ENCODE measurements around the gene RBM33. TPM values are rescaled to one million over a fixed set of nuclear protein-coding genes. Genes with fewer than 3 reads are reported as not detected.

The RBM33 gene
- total and polyA plus RNA-seq, 2 donors from 2014 or later = 9.8 to 78.7 TPM

GRCh38 chr7:155702616-155703015 is 58.2 kb downstream of the RBM33 start:
- intact Hi-C loops (cut with DNase I) = no loop called here
- H3K9me3 ChIP-seq (ENCODE audit: control insufficient read depth in 2 of 3, insufficient read depth in 1 of 3, low read length in 3 of 3) = no peaks in the 10 kb centered on the region
- no peak overlapping the region for H3K4me3 ChIP-seq (ENCODE audit: low read length in 3 of 3)
- TF ChIP-seq, protein P1, sequence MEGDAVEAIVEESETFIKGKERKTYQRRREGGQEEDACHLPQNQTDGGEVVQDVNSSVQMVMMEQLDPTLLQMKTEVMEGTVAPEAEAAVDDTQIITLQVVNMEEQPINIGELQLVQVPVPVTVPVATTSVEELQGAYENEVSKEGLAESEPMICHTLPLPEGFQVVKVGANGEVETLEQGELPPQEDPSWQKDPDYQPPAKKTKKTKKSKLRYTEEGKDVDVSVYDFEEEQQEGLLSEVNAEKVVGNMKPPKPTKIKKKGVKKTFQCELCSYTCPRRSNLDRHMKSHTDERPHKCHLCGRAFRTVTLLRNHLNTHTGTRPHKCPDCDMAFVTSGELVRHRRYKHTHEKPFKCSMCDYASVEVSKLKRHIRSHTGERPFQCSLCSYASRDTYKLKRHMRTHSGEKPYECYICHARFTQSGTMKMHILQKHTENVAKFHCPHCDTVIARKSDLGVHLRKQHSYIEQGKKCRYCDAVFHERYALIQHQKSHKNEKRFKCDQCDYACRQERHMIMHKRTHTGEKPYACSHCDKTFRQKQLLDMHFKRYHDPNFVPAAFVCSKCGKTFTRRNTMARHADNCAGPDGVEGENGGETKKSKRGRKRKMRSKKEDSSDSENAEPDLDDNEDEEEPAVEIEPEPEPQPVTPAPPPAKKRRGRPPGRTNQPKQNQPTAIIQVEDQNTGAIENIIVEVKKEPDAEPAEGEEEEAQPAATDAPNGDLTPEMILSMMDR (IDR thresholded peaks at IDR 0.05; ENCODE audit: borderline replicate concordance, extremely low read depth, insufficient read depth) = no peak
- no peaks in the 10 kb centered on the region for H3K27me3 ChIP-seq (ENCODE audit: control insufficient read depth, insufficient read depth, low read length)
- no peak for DNase-seq
- FAIRE-seq = no peak
- no peaks in the 10 kb centered on the region for H3K4me1 ChIP-seq (ENCODE audit: control insufficient read depth in 2 of 3, insufficient read depth in 2 of 3, low read depth in 1 of 3, low read length in 3 of 3)
- H3K36me3 ChIP-seq (ENCODE audit: control insufficient read depth in 2 of 3, insufficient read depth in 3 of 3, low read length in 3 of 3) = peaks cover 10 to 28% (median 27%) of the 10 kb centered on the region in 3 donors
- no peak overlapping the region for H3K27ac ChIP-seq (ENCODE audit: low read depth in 2 of 2, low read length in 2 of 2)
- H3K9ac ChIP-seq (ENCODE audit: low read length in 3 of 3) = no peak overlapping the region

DNA sequence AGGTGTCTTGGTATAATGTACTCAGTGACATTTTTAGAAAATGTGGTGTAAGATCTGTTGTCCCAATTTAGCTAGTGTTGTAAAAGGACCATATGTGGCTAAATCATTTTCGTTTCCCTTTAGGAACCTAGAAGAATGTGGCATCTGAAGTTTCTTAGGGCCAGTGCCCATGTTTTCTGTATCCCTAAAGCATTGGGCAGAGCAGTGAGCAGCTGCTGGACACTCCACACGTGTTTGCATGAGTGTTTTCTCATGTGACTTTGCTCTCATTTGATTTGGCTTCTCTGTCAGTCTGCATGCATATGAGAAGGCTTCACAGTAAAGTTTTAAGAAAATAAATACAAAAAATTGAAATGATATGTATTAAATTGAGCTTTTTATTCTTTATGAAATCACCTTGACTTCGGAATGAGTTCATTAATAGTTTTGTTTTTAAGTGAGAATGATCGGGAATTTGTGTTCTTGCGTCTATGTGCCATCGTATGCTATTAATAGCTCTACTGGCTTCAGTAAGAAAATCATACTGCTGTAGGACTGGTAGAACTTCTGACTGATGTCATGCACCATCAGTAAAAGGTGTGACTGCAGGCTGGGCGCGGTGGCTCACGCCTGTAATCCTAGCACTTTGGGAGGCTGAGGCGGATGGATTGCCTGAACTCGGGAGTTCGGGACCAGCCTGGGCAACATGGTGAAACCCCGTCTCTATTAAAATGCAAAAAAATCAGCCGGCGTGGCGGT is 61.3 kb downstream of the RBM33 start:
- FAIRE-seq (no peak), DNase-seq (no peak)
- TF ChIP-seq, protein P1 (IDR thresholded peaks at IDR 0.05; ENCODE audit: borderline replicate concordance, extremely low read depth, insufficient read depth) = no peak
- Histone ChIP-seq H3K27me3 (ENCODE audit: control insufficient read depth, insufficient read depth, low read length) (no peaks in the 10 kb centered on the region), H3K9me3 (ENCODE audit: control insufficient read depth in 2 of 3, insufficient read depth in 1 of 3, low read length in 3 of 3) (no peaks in the 10 kb centered on the region), H3K36me3 (ENCODE audit: control insufficient read depth in 2 of 3, insufficient read depth in 3 of 3, low read length in 3 of 3) (peaks cover 12 to 41% (median 34%) of the 10 kb centered on the region in 3 donors), H3K4me3 (ENCODE audit: low read length in 3 of 3) (no peak overlapping the region), H3K27ac (ENCODE audit: low read depth in 2 of 2, low read length in 2 of 2) (no peak overlapping the region), H3K4me1 (ENCODE audit: control insufficient read depth in 2 of 3, insufficient read depth in 2 of 3, low read depth in 1 of 3, low read length in 3 of 3) (peaks cover 0 to 15% (median 5%) of the 10 kb centered on the region in 3 donors), H3K9ac (ENCODE audit: low read length in 3 of 3) (no peak overlapping the region)
- intact Hi-C loops (cut with DNase I) = no loop called here

GRCh38 chr7:155706376-155706775 is 61.9 kb downstream of the RBM33 start:
- no peaks in the 10 kb centered on the region for H3K9me3 ChIP-seq (ENCODE audit: control insufficient read depth in 2 of 3, insufficient read depth in 1 of 3, low read length in 3 of 3)
- no peak overlapping the region for H3K9ac ChIP-seq (ENCODE audit: low read length in 3 of 3)
- TF ChIP-seq, protein P1 (IDR thresholded peaks at IDR 0.05; ENCODE audit: borderline replicate concordance, extremely low read depth, insufficient read depth) = no peak
- intact Hi-C loops (cut with DNase I) = no loop called here
- H3K36me3 ChIP-seq (ENCODE audit: control insufficient read depth in 2 of 3, insufficient read depth in 3 of 3, low read length in 3 of 3) = peaks cover 13 to 41% (median 32%) of the 10 kb centered on the region in 3 donors
- no peaks in the 10 kb centered on the region for H3K27me3 ChIP-seq (ENCODE audit: control insufficient read depth, insufficient read depth, low read length)
- no peak overlapping the region for H3K4me3 ChIP-seq (ENCODE audit: low read length in 3 of 3)
- DNase-seq (no peak), FAIRE-seq (no peak)
- peaks cover 0 to 15% (median 5%) of the 10 kb centered on the region in 3 donors for H3K4me1 ChIP-seq (ENCODE audit: control insufficient read depth in 2 of 3, insufficient read depth in 2 of 3, low read depth in 1 of 3, low read length in 3 of 3)
- H3K27ac ChIP-seq (ENCODE audit: low read depth in 2 of 2, low read length in 2 of 2) = no peak overlapping the region
